Chondrocyte (in vitro differentiated cells): ENCODE results near the gene SFXN2. TPM values are rescaled to one million over a fixed set of nuclear protein-coding genes. Genes with fewer than 3 reads are reported as not detected.

ENCODE experiments used
- DNase-seq: peaks from one replicate; pipeline ENCODE4 v3.0.0; 2021; ENCODE audit warnings: mixed read lengths, low spot score
- H3K27ac Mint-ChIP-seq: one replicate; pipeline ENCODE4 v1.8.0; 2021; ENCODE audit warnings: mild to moderate bottlenecking, moderate library complexity, mixed read lengths; ENCODE audit not compliant: unreplicated experiment
- H3K27me3 Mint-ChIP-seq: 2 replicates; pipeline ENCODE4 v1.8.0; 2021; ENCODE audit warnings: low read depth, mixed read lengths
- H3K36me3 Mint-ChIP-seq: 2 replicates; pipeline ENCODE4 v1.8.0; 2021; ENCODE audit warnings: low read depth, mixed read lengths
- H3K4me1 Mint-ChIP-seq: 2 replicates; pipeline ENCODE4 v1.8.0; 2021; ENCODE audit warnings: low read depth, mild to moderate bottlenecking, mixed read lengths
- H3K4me3 Mint-ChIP-seq: one replicate; pipeline ENCODE4 v1.8.0; 2021; ENCODE audit warnings: mild to moderate bottlenecking, moderate library complexity, mixed read lengths; ENCODE audit not compliant: unreplicated experiment
- H3K9me3 Mint-ChIP-seq: 2 replicates; pipeline ENCODE4 v1.8.0; 2021; ENCODE audit warnings: low read depth, mixed read lengths
- total RNA-seq: library from RNA; stranded (reverse); gene quantifications from 3 replicates; pipeline ENCODE4 v1.2.1, GENCODE V29; 2021
- TF ChIP-seq, protein P1 (sequence below): fragments of 200-600 bp; sonication (generic); IDR thresholded peaks from 2 replicates; pipeline ENCODE4 v1.5.0; 2021; ENCODE audit warnings: antibody characterized with exemption, mild to moderate bottlenecking, moderate library complexity

SFXN2 gene
- total RNA-seq, 1 donor from 2014 or later = 4.0 TPM

DNA sequence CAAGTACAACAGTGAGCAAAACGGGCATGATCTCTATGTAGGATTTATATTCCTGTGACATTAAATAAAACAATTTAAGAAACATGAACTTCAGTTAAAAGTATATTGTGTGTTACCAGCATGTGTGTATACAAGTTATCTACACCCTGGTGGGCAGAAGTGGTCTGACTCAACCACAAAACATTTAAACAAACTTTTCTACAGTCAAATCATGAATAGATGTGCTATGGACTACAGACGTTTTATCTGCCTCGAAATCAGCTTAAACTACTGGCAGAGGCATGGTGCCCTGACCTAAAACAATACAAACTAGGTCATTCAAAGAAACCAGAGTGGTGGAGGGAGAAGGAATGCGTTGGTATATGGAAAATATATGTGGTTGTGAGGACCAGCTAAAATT is 3.8 kb upstream of the SFXN2 start:
- Mint-ChIP-seq H3K4me1 (peaks cover 44% of the 10 kb centered on the region), H3K27ac (peak overlapping the region; percentile 30), H3K27me3 (no peaks in the 10 kb centered on the region), H3K4me3 (no peak overlapping the region), H3K36me3 (no peaks in the 10 kb centered on the region), H3K9me3 (no peaks in the 10 kb centered on the region)
- no peak for DNase-seq
- TF ChIP-seq, protein P1, sequence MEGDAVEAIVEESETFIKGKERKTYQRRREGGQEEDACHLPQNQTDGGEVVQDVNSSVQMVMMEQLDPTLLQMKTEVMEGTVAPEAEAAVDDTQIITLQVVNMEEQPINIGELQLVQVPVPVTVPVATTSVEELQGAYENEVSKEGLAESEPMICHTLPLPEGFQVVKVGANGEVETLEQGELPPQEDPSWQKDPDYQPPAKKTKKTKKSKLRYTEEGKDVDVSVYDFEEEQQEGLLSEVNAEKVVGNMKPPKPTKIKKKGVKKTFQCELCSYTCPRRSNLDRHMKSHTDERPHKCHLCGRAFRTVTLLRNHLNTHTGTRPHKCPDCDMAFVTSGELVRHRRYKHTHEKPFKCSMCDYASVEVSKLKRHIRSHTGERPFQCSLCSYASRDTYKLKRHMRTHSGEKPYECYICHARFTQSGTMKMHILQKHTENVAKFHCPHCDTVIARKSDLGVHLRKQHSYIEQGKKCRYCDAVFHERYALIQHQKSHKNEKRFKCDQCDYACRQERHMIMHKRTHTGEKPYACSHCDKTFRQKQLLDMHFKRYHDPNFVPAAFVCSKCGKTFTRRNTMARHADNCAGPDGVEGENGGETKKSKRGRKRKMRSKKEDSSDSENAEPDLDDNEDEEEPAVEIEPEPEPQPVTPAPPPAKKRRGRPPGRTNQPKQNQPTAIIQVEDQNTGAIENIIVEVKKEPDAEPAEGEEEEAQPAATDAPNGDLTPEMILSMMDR = peak; percentile 40

DNA sequence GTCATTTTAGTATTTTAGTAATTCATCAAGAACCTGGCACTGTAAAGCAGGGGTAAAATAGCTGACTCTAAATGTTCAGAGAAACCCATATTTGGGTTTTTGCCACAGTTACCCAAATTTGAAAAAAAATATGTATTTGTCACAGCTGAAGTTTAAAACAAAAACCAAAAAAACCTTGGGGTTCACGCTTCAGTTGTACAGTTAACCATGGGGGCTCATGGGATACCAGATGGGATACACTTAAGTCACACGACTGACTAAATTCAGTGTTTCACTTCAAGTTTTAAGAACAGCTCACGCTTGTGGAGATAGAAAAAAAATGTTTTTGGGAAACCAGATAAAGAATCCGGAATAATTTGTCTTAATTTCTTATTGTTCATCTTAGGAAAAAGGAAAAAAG is 2.3 kb upstream of the SFXN2 start:
- H3K4me1 Mint-ChIP-seq = peaks cover 47% of the 10 kb centered on the region
- H3K4me3 Mint-ChIP-seq = no peak overlapping the region
- no peaks in the 10 kb centered on the region for H3K36me3 Mint-ChIP-seq
- TF ChIP-seq, protein P1 = no peak
- H3K9me3 Mint-ChIP-seq = no peaks in the 10 kb centered on the region
- no peaks in the 10 kb centered on the region for H3K27me3 Mint-ChIP-seq
- no peak for DNase-seq
- H3K27ac Mint-ChIP-seq = peak overlapping the region; percentile 22

DNA sequence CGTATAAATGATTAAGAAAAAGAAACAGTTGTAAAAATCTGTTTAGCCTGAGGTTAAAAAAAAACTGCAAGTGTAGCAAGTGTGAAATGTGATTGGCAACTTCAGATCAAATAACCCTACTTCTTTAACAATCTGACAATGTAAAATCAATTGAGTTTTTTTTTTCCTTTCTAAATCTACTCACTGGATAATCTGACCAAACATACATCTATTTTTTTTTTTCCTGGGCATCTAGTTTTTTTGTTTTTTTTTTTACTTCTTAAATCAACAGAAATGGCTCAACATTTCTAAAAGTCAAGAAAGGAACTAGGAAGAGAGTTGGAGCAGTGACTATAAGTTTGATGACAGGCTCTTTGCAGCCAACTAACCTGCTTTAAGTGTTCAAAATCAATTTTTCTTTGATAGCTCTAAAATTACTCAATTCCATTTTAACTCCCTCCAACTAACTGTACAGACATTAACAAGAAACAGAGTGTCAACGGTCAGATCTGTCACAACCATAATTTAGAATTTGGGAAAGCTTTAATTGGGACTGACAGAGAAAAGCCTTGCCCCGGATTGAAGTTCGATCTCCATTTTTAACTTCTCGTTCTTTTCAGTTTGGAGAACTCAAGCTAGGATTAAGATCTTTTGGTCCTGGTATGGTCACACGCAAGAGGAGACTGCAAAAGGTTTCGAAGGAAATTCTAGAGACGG is 1.4 kb upstream of the SFXN2 start:
- no peaks in the 10 kb centered on the region for H3K36me3 Mint-ChIP-seq
- peak overlapping the region; percentile 98 for H3K27ac Mint-ChIP-seq
- H3K27me3 Mint-ChIP-seq = no peaks in the 10 kb centered on the region
- H3K9me3 Mint-ChIP-seq = no peaks in the 10 kb centered on the region
- H3K4me1 Mint-ChIP-seq = peaks cover 51% of the 10 kb centered on the region
- TF ChIP-seq, protein P1 = no peak
- DNase-seq = no peak
- H3K4me3 Mint-ChIP-seq = peak overlapping the region; percentile 91

DNA sequence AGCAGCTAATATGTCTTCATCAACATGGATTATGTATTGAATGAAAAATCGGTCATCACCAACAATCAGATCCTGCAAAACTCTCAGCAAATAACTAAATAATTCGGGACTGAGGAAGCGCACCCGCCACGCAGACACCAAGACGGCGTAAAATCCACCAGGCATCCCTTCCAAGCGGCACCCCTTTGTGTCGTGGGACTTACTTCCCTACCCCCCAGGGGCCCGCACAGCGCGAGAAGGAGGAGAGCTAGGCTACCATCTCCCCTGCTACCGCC is 960 bp upstream of the SFXN2 start:
- TF ChIP-seq, protein P1 = no peak
- H3K4me3 Mint-ChIP-seq = peak overlapping the region; percentile 91
- H3K36me3 Mint-ChIP-seq = no peaks in the 10 kb centered on the region
- H3K4me1 Mint-ChIP-seq = peaks cover 56% of the 10 kb centered on the region
- H3K27me3 Mint-ChIP-seq = no peaks in the 10 kb centered on the region
- no peak for DNase-seq
- H3K9me3 Mint-ChIP-seq = no peaks in the 10 kb centered on the region
- H3K27ac Mint-ChIP-seq = peak overlapping the region; percentile 98

DNA sequence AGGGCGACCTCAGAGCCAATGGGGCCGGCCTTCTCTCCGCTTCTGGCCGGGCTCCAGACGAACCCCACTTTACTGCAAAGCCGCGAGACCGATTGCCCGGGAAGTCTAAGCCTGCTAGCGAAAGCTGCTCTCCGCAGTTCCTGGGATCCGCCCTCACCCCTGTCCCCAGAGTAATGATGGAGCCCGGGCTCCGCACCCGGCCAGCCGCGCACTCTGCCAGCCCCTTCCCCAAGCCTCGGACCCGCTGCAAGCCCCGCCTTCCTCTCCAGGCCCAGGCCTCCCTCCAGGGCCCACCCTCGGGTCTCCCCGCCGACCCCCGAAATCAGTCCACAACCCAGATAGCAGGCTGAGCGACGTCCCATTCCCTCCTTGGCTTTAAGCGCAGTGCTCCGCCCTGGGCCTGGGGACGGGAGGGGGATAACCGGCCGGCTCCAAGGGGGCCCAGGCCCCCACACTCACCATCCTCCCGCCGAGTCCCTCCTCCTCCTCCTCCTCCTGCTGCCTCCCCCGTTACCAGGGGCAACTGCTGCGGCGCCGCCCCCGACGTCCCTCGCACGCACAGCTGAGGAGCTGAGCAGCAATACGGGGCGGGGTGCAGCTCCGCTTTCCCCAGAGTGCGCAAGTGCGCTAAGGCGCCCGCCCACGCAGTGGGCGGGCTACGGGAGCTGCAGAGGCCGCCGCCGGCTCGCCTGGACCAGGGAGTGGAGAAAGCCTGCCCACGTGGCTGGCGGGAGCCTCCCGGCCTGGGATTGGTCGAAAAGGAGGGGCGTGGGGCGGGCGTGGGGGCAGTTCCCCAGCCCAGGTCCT is 419 bp upstream of the SFXN2 start, which contains the start of gene ARL3:
ARL3 (minus strand) TSS at position 584 of the 807 bp plus-strand sequence; CDS start at position 462, 122 bp downstream.
- Mint-ChIP-seq H3K27me3 (no peaks in the 10 kb centered on the region), H3K36me3 (no peaks in the 10 kb centered on the region), H3K27ac (peak within 1 kb of the TSS; percentile 98), H3K4me1 (peaks cover 59% of the 10 kb centered on the region), H3K9me3 (no peaks in the 10 kb centered on the region), H3K4me3 (peak within 1 kb of the TSS; percentile 91)
- TF ChIP-seq, protein P1 = peak; percentile 73
- DNase-seq = peak; percentile 100
